AG08396 (cell line): ENCODE results near the gene STK38L.
A peak's percentile ranks its signal among the peaks of the same experiment; 100 is the strongest.
"Not testable (repeated sequence)": the region's sequence is repeated elsewhere in the genome, so short reads cannot be mapped to it uniquely, and the experiment has no call there.

Source experiments
- DNase-seq: peaks from one replicate; pipeline ENCODE4 v3.0.0; 2012; ENCODE audit warnings: low spot score, mixed read lengths

The STK38L gene

DNA sequence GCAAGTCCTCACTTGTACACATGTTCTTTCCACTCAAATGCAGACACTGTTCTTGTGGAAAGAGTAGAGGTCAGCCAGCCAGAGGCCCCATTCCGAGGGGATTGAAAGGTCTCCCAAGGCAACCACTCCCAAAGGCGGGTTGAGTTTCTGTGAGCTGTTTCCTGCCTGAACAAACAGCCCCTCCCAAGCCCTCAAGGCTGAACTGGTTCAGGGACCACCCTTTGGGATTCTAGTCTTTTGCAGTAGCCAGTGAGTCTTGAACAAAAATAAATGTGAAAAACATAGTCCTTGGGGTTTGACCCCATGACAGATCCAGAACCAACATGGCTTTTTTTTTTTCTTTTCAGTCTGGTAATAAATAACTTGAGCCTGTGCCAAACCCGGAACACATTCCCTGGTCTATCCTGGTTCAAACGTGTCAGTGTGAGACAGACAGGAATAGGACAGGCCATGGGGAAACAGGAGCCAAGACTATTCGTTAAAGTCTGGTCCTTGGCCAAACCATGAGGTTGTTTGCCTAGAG lies 17.6 kb upstream of the STK38L start:
- no peak for DNase-seq

DNA sequence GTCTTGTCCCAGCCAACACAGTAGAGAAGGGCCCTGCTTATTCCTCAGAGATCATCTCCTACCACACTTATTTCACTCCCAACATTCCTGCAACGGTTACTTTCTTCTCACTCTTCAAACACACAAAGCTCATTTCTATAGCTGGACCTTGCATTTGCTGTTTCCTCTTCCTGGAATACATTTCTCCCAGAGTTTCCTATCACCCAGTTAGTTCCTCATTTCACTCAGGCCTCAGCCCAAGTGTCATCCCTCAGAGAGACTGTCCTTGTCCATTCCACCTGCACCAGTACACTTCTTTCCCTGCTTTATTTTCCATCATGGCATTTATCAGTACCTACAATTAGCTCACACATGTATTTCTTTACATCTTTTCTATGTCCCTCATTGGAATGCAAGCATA lies 14.7 kb upstream of the STK38L start:
- DNase-seq: no peak

DNA sequence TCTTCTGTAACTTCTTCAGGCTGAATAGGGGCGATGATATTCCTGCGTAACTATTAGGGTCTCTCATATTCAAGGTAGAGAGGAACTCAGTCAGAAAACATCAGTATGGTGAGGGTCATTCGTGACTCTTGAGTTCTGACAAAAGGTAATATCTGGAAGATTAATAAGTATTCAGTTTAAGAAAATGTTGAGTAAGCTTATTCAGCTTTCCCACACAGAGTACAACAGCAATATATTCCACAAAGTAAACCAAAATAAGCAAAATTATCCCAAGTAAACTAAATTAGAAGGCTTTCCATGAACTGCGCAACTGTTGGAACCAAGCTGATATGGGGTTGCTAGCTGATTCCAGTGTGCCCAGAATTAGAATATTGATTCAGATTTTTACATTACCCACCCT lies 12.7 kb upstream of the STK38L start:
- DNase-seq: not testable (repeated sequence)

DNA sequence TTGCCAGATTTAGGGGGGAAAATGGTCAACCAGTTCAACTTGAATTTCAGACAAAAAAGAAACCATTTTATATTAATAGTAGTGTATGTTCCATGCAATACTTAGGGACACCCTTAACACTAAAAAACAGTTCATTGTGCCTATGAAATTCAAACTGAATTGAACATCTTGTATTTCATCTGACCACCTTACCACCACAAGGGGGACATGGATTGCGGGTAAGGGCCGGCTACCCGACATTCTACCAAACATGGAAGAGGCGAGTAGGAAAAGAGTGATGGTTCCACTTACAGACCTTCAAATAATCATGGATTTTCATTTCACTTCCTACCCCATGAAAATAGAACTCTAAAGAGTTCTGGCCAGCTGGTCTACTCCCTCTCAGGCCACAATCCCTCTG lies 10.3 kb upstream of the STK38L start:
- DNase-seq: no peak

DNA sequence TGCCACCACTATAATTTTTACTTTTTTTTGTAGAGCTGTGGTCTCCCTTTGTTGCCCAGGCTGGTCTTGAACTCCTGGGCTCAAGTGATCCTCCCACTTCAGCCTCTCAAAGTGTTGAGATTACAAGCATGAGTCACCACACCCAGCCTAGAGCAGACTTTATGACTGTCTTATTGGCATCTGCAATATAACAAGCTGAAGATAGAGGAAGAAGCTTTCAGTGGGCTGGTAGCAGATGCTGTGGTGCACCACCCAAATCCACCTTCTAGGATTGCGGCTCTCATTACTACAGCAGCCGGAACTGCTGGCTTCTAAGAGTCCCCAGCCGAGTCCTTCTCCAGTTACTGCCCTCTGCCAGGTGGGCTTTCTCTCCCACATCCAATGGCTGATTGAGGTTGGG lies 7.6 kb upstream of the STK38L start:
- DNase-seq: no peak

DNA sequence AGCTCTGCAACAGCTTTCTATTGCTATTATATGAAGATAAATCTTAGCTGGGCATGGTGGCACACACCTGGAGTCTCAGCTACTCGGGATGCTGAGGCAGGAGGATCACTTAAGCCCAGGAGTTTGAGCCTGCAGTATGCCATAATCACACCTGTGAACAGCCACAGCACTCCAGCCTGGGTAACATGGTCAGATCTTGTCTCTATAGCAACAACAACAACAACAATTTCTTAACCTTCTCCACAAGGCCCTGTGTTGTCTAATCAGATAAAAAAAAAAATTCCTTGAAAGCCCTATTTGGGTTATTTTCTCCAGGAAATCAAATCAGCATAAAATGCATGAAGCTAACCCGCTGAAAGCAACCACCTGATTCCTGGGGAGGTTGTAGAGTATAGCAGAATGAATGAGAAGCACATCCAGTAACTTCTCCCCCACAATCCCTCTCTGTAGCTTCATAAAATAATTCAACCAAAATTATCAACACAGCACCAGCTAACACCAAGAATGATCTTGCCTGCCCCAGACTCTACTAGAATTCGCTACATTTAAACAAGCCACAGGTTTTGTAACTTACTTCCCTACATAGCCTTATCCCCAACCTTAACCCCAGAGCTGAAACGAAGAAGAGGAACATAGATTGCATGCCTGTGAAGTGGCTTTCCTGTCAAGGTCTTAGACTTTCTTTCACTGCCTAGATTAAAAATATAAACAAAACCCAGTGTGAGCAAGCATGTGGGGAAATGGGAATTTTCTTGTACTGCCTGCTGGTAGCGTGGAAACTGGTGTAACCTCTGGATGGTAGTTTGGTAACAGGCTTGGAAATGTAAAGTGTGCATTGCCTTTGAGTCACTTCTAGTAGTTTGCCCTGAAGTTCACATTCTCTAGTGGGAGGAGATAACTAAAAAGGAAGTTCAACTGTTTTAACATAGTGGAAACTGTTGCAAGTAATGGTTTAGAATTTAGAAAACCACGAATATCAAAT lies 6.0 kb upstream of the STK38L start:
- DNase-seq: no peak

DNA sequence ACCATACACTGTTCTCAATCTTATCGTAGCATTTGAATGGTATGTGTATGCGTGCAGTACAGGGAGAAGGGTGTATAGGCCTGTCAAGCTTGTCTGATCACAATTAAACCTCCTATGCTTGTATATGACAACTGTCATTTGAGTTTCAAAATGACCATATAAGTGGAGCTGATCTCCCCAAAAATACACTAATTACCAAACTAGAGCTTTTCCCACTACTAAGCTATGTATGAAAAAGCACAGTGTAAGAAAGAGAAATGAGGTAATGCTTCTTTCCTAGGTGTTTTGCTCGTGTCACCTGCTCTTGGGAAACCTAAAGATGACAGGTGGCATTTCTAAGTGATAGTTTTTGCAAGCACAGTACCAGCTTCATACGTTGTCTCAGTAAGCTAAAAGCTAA lies 1.1 kb upstream of the STK38L start:
- no peak for DNase-seq

DNA sequence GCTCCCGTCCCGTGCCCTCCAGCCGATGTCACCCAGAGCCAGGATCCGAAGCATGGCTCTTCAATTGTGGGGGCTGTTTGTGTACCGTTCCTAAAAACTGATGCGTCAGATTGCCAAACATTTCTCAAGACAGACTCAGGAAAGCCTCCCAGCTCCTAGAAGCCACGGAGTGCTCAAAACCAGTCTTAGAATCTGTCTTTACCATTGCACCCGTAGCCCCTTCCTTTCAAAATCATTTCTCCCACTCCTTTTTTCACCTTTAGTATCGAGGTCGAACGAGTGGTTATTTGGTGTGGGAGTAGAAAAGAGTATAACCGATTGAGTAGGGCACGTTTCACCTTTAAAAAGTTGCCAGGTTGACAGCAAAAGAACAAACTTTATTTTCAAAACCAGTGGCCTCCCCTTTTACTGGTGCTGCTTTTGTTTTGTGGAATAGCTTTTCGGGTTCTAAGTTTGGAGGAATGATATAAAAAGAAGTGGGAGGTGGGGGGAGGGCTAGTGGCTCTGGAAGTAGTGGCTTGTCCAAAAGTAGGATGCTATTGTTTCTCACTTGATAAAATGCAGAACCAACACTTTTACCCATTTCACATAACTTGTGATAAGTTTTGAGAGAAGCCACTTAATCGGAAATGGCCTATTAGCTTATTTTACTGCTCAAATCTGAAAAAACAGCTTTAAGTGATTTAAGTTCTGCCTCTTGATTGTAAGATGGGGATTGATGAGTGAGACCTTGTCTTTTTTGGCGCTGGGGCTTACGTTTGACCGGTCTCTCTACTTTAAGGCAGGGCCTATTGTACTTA lies 803 bp downstream of the STK38L start:
- no peak for DNase-seq

DNA sequence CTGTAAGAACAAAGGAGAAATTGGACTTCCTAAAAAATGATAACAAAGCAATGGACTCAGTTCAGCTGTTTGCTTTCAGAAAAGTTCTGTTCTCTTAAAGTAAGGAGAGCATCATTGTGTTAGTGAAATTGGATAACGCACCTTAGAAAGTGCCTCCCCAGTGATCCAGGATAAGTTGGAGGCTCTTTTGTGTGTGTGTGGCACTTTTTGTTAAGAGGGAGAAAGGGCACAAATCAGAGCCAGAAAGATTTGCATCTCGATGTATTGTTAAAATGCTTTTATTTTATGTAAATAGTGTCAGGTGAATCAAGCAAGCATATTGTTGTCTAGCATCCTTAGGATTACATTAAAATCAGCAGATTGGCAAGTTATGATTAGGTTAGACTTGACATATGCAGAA lies 2.1 kb downstream of the STK38L start:
- DNase-seq: no peak

DNA sequence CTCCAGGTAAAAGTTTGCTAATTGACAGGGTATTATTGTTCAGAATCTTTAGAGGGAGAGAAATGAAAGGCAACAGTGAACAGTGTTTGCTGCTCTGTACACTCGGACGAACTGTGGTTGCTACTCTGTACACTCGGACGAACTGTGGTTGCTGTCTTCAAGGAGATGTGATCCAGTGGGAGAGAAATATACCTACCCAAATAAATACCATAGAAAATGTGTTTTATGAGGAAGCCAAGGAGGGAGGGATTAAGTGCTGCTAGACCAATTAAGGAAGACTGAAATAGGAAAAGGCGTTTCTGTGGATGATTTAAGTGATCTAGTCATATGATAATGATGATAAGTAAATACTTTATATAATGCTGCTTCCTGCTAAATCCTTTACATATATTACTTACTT lies 2.7 kb downstream of the STK38L start:
- no peak for DNase-seq

DNA sequence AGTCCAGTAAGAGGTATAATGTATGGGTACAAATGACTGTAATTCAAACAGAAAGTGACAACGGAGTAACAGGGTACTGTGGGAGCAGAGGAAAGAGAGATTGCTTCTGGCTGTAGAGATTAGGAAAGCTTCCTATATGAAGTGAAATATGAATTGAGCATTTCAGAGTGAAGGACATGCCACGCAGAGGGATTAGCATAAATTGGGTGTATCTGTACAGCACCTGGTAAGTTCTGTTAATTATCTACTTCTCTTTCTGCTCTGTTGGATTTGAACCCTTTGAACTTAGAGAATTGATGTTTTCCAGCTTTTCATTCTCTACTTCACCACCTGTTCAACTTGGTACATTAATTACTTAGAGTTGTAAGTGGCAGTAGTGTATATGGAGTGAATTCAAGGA lies 8.8 kb downstream of the STK38L start:
- DNase-seq: no peak

DNA sequence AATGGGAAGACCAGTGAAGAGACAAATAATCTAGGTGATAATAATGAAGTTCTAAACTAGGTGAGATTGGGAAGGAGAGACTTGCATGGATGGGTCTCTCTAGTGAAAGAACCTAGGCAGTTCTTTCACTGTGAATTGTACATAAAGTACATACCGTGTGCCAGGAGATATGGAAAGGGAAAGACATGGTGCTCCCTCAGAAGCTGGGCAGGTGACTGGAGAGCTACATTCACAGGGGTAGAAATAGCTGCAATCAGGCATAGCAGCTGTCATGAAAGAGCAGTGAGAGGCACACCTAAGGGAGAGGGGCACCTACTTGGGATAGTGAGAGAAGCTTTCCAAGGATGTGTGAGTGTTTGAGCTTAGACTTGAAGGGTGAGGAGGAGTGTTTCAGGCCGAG lies 9.3 kb downstream of the STK38L start:
- DNase-seq: no peak

DNA sequence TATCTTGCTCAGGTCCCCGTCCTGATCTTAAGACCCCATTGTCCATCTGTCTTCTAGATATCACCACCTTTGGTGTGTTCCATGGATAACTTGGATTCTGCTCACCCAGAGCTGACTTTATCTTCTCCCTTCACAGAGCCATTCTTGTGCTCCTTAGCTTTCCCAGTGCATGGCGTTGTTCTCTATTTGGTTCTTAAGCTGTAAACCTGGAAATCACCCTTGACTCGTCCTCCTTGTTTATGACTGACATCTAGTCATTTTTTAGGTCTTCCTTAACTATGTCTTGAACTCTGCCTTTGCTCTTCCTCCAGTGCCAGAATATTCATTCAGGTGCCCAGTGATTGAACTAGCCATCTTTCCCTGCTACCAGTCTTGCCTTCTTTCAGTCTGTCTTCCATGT lies 11.7 kb downstream of the STK38L start:
- DNase-seq: no peak

DNA sequence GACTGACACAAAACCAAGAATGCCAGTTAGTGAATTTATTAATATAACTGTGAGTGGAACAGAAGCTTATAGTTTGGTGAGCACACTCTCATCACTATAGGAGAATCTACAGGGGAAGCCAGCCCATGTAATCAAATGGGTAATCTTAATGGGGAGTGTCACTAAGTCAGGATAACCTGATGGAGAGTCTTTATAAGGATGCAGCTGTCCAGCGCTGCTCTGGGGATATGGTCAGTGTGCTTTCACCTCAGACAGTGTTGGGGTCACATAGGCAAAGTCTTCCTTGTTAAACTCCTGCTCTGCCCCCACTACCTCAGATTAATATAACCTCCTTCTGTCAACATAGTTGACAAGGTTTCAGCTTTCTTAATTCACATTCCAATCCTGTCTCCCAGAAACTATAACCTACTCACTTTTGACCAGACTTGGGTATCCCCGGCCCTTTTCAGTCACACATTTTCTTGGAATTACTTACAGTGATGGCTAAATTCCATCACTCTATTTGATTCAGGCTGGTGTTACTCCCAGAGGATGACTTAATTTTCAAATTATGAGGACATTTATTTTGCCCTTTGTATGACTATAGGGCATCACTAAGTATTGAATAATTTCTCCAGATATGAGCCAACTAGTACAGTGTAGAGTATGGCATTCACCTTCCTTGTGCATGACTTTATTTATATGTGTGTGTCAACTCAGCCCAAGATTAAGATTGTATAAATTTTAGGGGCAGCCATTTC lies 13.2 kb downstream of the STK38L start:
- DNase-seq: peak; percentile 14

DNA sequence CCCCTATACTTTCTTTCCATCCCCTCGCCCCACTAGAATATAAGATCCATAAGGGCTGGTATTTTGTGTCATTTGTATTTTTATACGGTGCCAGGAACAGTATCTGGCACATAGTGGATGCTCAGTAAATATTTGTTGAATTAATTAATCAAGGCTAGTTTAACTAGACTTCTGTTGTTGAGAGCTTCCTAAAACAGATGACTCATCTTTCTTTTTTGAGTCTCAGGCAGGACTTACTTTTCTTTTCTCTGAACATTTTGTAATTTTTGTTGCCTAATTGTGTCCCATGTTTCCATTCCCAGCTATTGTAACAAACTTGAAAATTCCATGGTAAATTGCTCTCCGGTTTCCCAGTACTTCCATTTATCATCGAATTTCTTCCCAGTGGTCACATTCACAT lies 16.7 kb downstream of the STK38L start:
- DNase-seq: no peak

DNA sequence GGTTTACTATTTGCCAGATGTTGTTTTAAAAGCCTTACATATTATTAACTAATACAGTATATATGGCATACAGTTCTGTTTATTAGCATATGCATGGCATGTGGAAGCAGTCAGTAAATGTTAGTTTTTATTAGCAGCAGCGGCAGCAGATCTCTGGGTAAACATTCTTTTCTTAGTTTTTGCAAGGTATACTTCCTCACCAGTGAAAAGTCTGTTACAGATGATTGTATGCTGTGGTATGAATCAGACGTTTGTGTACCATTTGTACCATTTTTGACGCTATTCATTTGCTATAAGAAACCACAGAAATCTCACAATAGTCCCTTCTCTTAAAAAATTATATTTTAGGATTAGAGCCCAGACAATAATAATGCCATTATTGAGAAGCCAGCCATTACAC lies 17.8 kb downstream of the STK38L start:
- DNase-seq: no peak

DNA sequence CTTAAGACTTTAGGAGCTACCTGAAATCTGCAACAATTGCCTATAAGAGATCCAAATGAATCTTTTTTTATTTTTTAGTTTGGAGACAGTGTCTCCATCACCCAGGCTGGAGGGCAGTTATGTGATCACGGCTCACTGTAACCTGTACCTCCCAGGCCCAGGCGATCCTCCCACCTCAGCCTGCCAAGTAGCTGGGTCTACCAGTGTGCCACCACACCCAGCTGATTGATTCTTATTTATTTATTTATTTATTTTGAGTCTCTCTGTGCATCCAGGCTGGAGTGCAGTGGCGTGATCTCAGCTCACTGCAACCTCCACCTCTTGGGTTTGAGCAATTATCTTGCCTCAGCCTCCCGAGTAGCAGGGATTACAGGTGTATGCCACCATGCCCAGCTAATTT lies 26.1 kb downstream of the STK38L start:
- DNase-seq: no peak

DNA sequence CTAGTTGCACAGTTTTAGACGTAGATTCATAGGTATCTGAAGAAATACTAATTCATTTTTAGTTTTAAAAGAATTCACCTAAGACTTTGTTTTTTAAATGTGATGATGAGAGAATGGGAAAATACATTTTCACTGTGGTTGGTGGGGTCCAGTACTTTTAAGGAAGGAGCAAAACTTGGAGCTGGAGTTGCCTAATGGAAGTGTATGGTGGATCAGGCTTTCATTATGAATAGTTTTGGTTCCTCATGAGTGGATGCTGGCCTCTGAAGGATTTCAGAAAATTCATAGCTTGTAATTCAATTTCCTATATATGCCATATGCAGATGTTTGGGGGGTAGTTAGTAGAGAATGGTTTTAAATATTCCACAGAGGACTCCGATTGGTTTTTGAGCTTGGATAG lies 27.1 kb downstream of the STK38L start:
- no peak for DNase-seq

DNA sequence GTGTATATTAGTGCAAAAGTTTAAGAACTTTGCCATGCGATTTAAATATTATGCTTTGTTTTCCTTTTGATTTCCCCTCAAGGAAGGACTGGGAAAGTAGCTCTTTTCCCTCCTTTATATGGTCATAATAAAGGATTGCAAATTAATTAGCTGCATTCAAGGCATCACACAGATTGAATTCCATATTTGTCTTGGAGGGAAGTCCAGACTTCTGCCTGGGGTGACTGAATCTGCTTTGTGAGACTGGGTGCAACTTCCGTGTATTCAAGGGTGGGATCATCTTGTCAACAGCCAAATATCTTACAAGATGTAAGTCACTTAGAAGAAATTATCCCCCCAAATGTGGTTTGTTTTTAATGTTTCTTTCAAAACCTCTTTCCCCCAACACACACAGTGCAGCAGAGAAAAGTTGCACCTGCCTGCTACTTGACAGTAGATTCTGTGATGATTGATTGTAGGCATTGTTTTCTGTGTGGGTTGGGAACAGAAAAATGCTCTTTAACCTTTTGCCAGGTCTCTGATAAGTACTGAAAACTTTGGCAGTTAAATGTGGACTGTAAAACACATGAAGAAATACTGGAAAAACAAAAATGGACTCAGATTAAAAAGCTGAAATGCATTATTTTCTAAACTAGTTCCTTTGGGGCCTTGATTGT lies 28.4 kb downstream of the STK38L start:
- no peak for DNase-seq

DNA sequence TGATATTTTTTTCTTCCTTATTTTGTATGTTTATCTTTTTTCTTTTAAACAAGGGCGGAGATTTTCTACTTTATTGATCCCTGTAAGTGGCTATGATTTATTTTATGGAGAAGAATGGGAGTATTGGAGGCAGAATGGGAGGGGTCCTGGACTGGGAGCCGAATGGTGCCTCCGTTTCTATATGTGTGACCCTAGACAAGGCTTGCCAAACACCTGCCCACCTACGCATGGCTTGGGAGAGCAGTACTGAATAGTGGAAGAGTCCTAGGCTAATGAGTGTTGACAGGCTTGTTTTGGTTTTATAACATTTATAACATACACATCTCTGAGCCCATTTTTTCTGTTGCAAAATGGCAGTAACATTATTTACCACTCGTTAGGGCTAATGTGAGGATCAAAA lies 29.0 kb downstream of the STK38L start:
- no peak for DNase-seq

DNA sequence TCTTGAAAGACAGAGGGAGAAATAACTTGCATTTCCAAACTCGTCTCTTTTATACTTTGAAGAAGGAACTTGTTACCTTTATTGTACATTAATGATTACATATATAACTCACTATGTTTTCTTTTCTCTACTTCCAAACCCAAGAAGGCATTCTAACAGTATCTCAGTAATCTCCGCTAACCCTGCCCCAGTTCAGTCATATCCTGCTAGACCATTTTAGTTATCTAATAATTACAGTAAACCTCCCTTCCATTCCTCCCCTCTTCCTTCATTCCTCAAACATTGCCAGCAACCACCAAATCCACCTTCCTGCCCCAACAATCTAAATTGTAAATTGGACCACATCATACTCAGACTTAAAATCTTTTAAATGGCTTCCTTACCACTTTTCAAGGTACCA lies 30.6 kb downstream of the STK38L start:
- no peak for DNase-seq

DNA sequence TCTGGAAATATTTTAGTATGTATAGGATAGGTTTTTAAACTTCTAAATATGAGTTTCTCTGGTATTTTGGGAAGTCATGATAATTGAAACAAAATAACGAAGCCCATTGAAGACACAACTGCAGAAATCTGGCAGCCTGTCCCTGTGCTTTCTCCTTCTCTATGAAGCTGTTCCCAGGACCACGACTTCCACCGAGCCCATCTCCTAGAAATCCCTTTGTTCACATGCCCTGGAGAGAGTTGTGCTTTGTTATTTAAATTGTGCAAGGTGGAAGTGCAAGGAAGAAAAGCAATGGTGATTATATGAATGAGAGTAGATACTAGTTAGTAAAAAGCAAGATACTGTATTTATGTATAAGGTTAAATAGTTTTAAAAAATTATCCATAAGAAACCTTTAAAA lies 32.2 kb downstream of the STK38L start:
- DNase-seq: no peak
